IMR-90 (cell line): Measurements from ENCODE around the gene CRLF1. TPM values are rescaled to one million over a fixed set of nuclear protein-coding genes. Genes with fewer than 3 reads are reported as not detected.
A peak's percentile ranks its signal among the peaks of the same experiment; 100 is the strongest.

Experiments used
- ATAC-seq: fragments of 200-7000 bp; cut with Tn5 transposase; 2 replicates; pipeline ENCODE4 v1.9.1; 2020; ENCODE audit warnings: low read depth, mild to moderate bottlenecking, moderate library complexity
- BruUV-seq: library from RNA; stranded (reverse); fragments of 400-500 nt; replicated peaks from 2 replicates; lab custom pipeline; 2021; lab: Mats Ljungman, UMichigan
- CTCF ChIA-PET: fragments of 300-600 bp; formaldehyde crosslinking; extraction: SDS; loops from one replicate; lab custom pipeline; 2021; ENCODE audit warnings: antibody characterized with exemption; lab: Yijun Ruan, JAX
- POLR2A ChIA-PET: fragments of 300-600 bp; sonication (Branson Sonifier 250); formaldehyde crosslinking; loops from one replicate; lab custom pipeline; 2022; ENCODE audit warnings: antibody characterized with exemption; ENCODE audit not compliant: unreplicated experiment; lab: Charles Lee
- DNase-seq: peaks from one replicate; pipeline ENCODE4 v3.0.0; 2013
- H2AFZ ChIP-seq: replicated peaks from 2 replicates; pipeline ENCODE3; 2013; ENCODE audit warnings: low read length, mild to moderate bottlenecking; ENCODE audit not compliant: poor library complexity
- H2AK5ac ChIP-seq: 2 replicates; pipeline ENCODE4 v1.6.1; 2013; ENCODE audit warnings: low read depth, low read length, inconsistent platforms
- H2AK9ac ChIP-seq: replicated peaks from 2 replicates; pipeline ENCODE3; 2013; ENCODE audit warnings: mild to moderate bottlenecking, low read depth, low read length, moderate library complexity; ENCODE audit not compliant: poor library complexity
- H2BK120ac ChIP-seq: 2 replicates; pipeline ENCODE4 v1.6.1; 2013; ENCODE audit warnings: low read depth, low read length, inconsistent platforms
- H2BK15ac ChIP-seq: 3 replicates; pipeline ENCODE4 v1.6.1; 2013; ENCODE audit warnings: low read depth, low read length, inconsistent platforms
- H2BK20ac ChIP-seq: 2 replicates; pipeline ENCODE4 v1.6.1; 2013; ENCODE audit warnings: low read depth, mild to moderate bottlenecking, inconsistent platforms, low read length, moderate library complexity
- H2BK5ac ChIP-seq: 2 replicates; pipeline ENCODE4 v1.6.1; 2013; ENCODE audit warnings: mild to moderate bottlenecking, low read depth, low read length, inconsistent platforms; ENCODE audit not compliant: poor library complexity, severe bottlenecking
- H3K14ac ChIP-seq: replicated peaks from 2 replicates; pipeline ENCODE4 v1.6.1; 2013; ENCODE audit warnings: low read depth, low read length, inconsistent platforms
- H3K18ac ChIP-seq: 2 replicates; pipeline ENCODE4 v1.6.1; 2013; ENCODE audit warnings: low read depth, low read length, control low read depth
- H3K23ac ChIP-seq: 2 replicates; pipeline ENCODE4 v1.6.1; 2013; ENCODE audit warnings: low read depth, low read length, inconsistent platforms
- H3K27ac ChIP-seq: 2 replicates; pipeline ENCODE4 v1.5.1; 2013; ENCODE audit warnings: mild to moderate bottlenecking, control low read depth, low read length; ENCODE audit not compliant: insufficient read depth
- H3K27me3 ChIP-seq: 2 replicates; pipeline ENCODE4 v1.6.1; 2013; ENCODE audit warnings: low read length; ENCODE audit not compliant: control insufficient read depth, insufficient read depth
- H3K36me3 ChIP-seq: 2 replicates; pipeline ENCODE4 v1.6.1; 2013; ENCODE audit warnings: low read length, mixed read lengths; ENCODE audit not compliant: control insufficient read depth, insufficient read depth
- H3K4ac ChIP-seq: 2 replicates; pipeline ENCODE4 v1.6.1; 2013; ENCODE audit warnings: low read depth, low read length, inconsistent platforms
- H3K4me1 ChIP-seq: 2 replicates; pipeline ENCODE4 v1.6.1; 2013; ENCODE audit warnings: low read length, mixed read lengths; ENCODE audit not compliant: control insufficient read depth, insufficient read depth
- H3K4me2 ChIP-seq: 2 replicates; pipeline ENCODE4 v1.6.1; 2013; ENCODE audit warnings: low read depth, mild to moderate bottlenecking, control low read depth, low read length, moderate library complexity
- H3K4me3 ChIP-seq: 2 replicates; pipeline ENCODE4 v1.5.1; 2013; ENCODE audit warnings: low read depth, mild to moderate bottlenecking, control low read depth, low read length, moderate library complexity; ENCODE audit not compliant: insufficient read depth
- H3K56ac ChIP-seq: 2 replicates; pipeline ENCODE4 v1.6.1; 2013; ENCODE audit warnings: low read length, inconsistent platforms; ENCODE audit not compliant: insufficient read depth; ENCODE audit errors: extremely low read depth
- H3K79me1 ChIP-seq, 2 experiments: 2 replicates each; pipeline ENCODE4 v1.6.1; 2013; ENCODE audit warnings: low read length in 2 of 2, inconsistent platforms in 1 of 2, low read depth in 1 of 2
- H3K9ac ChIP-seq: 2 replicates; pipeline ENCODE4 v1.6.1; 2013; ENCODE audit warnings: low read depth, low read length, control low read depth
- H3K9me1 ChIP-seq: 2 replicates; pipeline ENCODE4 v1.6.1; 2013; ENCODE audit warnings: low read length, inconsistent platforms; ENCODE audit not compliant: insufficient read depth
- H3K9me3 ChIP-seq: 2 replicates; pipeline ENCODE4 v1.6.1; 2013; ENCODE audit warnings: low read length; ENCODE audit not compliant: control insufficient read depth, insufficient read depth
- H4K20me1 ChIP-seq: 2 replicates; pipeline ENCODE4 v1.6.1; 2013; ENCODE audit warnings: low read length, inconsistent platforms; ENCODE audit not compliant: insufficient read depth
- H4K5ac ChIP-seq: 2 replicates; pipeline ENCODE4 v1.6.1; 2013; ENCODE audit warnings: mild to moderate bottlenecking, low read depth, low read length, control low read depth
- H4K8ac ChIP-seq, 2 experiments: 2 replicates each; pipeline ENCODE4 v1.6.1; 2013; ENCODE audit warnings: low read depth in 2 of 2, low read length in 2 of 2, control low read depth in 1 of 2, inconsistent platforms in 1 of 2
- H4K91ac ChIP-seq: 2 replicates; pipeline ENCODE4 v1.6.1; 2013; ENCODE audit warnings: low read depth, low read length, inconsistent platforms; ENCODE audit not compliant: insufficient read depth
- BHLHE40 ChIP-seq: fragments of 150-350 bp; IDR thresholded peaks from 2 replicates; pipeline ENCODE4 v1.6.1; 2016; ENCODE audit warnings: mild to moderate bottlenecking, low read depth, low read length
- CEBPB ChIP-seq: IDR thresholded peaks from 2 replicates; pipeline ENCODE4 v1.6.1; 2012; ENCODE audit warnings: low read depth, low read length, improper control_type of control experiment
- MAZ ChIP-seq: IDR thresholded peaks from 2 replicates; pipeline ENCODE4 v1.6.1; 2012; ENCODE audit warnings: low read depth, mild to moderate bottlenecking, low read length, improper control_type of control experiment, moderate library complexity, borderline replicate concordance
- MXI1 ChIP-seq: IDR thresholded peaks from 2 replicates; pipeline ENCODE4 v1.6.1; 2012; ENCODE audit warnings: low read depth, mild to moderate bottlenecking, low read length, moderate library complexity, borderline replicate concordance
- POLR2A ChIP-seq: IDR thresholded peaks from 2 replicates; pipeline ENCODE4 v1.6.1; 2012; ENCODE audit warnings: mild to moderate bottlenecking, low read depth, low read length
- RCOR1 ChIP-seq: IDR thresholded peaks from 2 replicates; pipeline ENCODE4 v1.6.1; 2012; ENCODE audit warnings: mild to moderate bottlenecking, low read length, improper control_type of control experiment; ENCODE audit not compliant: insufficient replicate concordance
- RFX5 ChIP-seq: IDR thresholded peaks from 2 replicates; pipeline ENCODE4 v1.8.0; 2012; ENCODE audit warnings: low read depth, mild to moderate bottlenecking, low read length, moderate library complexity
- SMC3 ChIP-seq: fragments of 150-350 bp; IDR thresholded peaks from 2 replicates; pipeline ENCODE4 v1.6.1; 2016; ENCODE audit warnings: low read depth, mild to moderate bottlenecking, antibody characterized with exemption, low read length, moderate library complexity
- USF2 ChIP-seq: fragments of 150-350 bp; IDR thresholded peaks from 2 replicates; pipeline ENCODE4 v1.6.1; 2017; ENCODE audit warnings: mild to moderate bottlenecking, antibody characterized with exemption, low read length, low read depth
- WGBS, 2 experiments: methylation state at CpG; one replicate each; pipeline versions ENCODE4 v1.1.5 to v1.1.7; 2013; ENCODE audit warnings: missing lambda C conversion rate in 2 of 2; ENCODE audit not compliant: insufficient read length in 1 of 2; ENCODE audit errors: extremely low coverage in 2 of 2; 5-methylcytosine and 5-hydroxymethylcytosine counted together
- dilution Hi-C: fragments of 300-500 bp; cut with HindIII; formaldehyde crosslinking; loops from one replicate; pipeline ENCODE4 v1.14.3; 2018; ENCODE audit warnings: low sequenced_read_pairs; ENCODE audit not compliant: unreplicated experiment
- in situ Hi-C: fragments of 300-500 bp; cut with MboI; formaldehyde crosslinking; loops from 3 replicates; pipeline ENCODE4 v1.14.3; 2019; ENCODE audit warnings: low sequenced_read_pairs, inconsistent platforms, mixed read lengths
- intact Hi-C: fragments of 100-400 bp; cut with micrococcal nuclease; formaldehyde crosslinking; loops from 2 replicates; pipeline ENCODE4 v1.10.0; 2022
- polyA plus RNA-seq, 3 experiments: library from polyadenylated mRNA; depleted of rRNA; stranded (reverse); fragments of >200 nt; gene quantifications; 2 replicates each; pipeline ENCODE4 v1.2.3, GENCODE V29; 2012; ENCODE audit warnings: low replicate concordance in 1 of 3
- total RNA-seq: library from RNA; depleted of rRNA; stranded (reverse); fragments of >200 nt; gene quantifications from 2 replicates; pipeline ENCODE4 v1.2.3, GENCODE V29; 2012

Gene CRLF1
- total and polyA plus RNA-seq, 2 of the 4 experiments (the other 2 are of a cell fraction): 0.18 to 3.1 TPM

DNA sequence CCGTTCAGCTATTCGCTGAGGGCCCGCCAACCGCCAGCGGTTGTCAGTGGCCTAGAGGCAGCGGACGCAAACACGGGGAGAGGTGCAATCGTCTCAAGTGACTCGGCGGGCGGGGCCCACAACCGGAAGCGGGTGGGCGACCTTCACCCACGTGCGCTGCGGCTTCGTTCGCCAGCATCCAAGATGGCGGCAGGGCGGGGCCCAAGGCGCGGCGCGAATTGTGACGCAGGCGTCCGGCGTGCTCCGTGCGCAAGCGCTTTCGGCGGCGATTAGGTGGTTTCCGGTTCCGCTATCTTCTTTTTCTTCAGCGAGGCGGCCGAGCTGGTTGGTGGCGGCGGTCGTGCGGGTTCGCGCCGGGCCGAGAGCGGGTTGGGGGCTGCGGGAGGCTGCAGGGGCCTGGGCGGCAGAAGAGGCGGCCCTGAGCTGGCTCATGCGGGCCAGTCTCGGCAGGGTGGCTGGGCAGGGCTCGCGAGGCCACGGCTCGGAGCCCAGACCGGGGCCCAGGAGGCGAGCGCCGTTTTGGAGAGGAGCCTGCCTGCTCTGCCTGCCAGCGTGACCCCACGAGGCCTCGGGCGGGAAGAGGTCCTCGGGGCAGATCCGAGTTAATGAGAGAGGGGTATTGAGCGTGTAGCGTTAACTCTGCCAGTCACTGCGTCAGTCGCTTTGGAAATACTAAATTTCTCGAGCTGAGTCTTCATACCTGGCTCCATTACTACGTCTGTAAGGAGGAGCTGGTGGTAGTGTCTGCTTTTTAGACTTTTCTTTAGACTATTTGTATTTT lies 34.8 kb downstream of the CRLF1 start, which contains the start of gene UBA52:
TSS of gene UBA52 (plus strand) at position 294 of the 781 bp plus-strand sequence. CDS start 1,444 bp downstream, outside the sequence.
- in situ Hi-C loops: loop anchor here (10.0 kb wide), 1 partner anchor 117 kb away; no protein-coding TSS in a partner anchor
- peak within 1 kb of the TSS; percentile 93 for H3K14ac ChIP-seq
- H3K18ac ChIP-seq: no peak within 1 kb of the TSS
- peaks cover 46% of the 10 kb centered on the region for H4K20me1 ChIP-seq
- H2AK9ac ChIP-seq: peak within 1 kb of the TSS; percentile 98
- peak within 1 kb of the TSS; percentile 36; the same call in 1 of the 2 replicates for H2BK20ac ChIP-seq
- peak within 1 kb of the TSS; percentile 86 for H3K56ac ChIP-seq
- peak within 1 kb of the TSS; percentile 91 for H3K9ac ChIP-seq
- H3K79me1 ChIP-seq: peaks cover 18 to 44% of the 10 kb centered on the region in 2 experiments; a peak in 3 of 4 replicates
- H2AFZ ChIP-seq: peak within 1 kb of the TSS; percentile 95
- H3K23ac ChIP-seq: peak within 1 kb of the TSS; percentile 95
- peaks cover 11% of the 10 kb centered on the region for H3K9me1 ChIP-seq
- TF ChIP-seq RFX5: no peak
- TF ChIP-seq SMC3: peak; percentile 35
- TF ChIP-seq RCOR1: no peak
- peak; percentile 96 for TF ChIP-seq USF2
- peak; percentile 97 for TF ChIP-seq MXI1
- peak; percentile 97 for TF ChIP-seq MAZ
- peak; percentile 88 for TF ChIP-seq BHLHE40
- peak; percentile 73 for TF ChIP-seq CEBPB
- peak; percentile 96 for TF ChIP-seq POLR2A
- peak within 1 kb of the TSS; percentile 94 for H2AK5ac ChIP-seq
- peak within 1 kb of the TSS; percentile 51 for H2BK5ac ChIP-seq
- BruUV-seq: no TSS peak
- 1% methylated on average over 57 of the region's 75 CpGs; no CpG with 5 or more reads in 1 of the 2 experiments for WGBS, 2 experiments
- peak; percentile 96 for DNase-seq
- H2BK120ac ChIP-seq: peak within 1 kb of the TSS; percentile 28; the same call in 1 of the 2 replicates
- H3K27ac ChIP-seq: peak within 1 kb of the TSS; percentile 65
- H4K5ac ChIP-seq: peak within 1 kb of the TSS; percentile 23
- dilution Hi-C loops: no loop called here
- H4K8ac ChIP-seq: peak within 1 kb of the TSS; percentile 71 to 81; a peak in 3 of 4 replicates
- peak; percentile 97 for ATAC-seq
- POLR2A ChIA-PET: interaction anchor here (0.6 to 1.0 kb wide), 4 partner anchors 9 to 215 kb away, joined by 3 to 5 read pairs (median 4); no protein-coding TSS in a partner anchor
- H3K4me2 ChIP-seq: peak within 1 kb of the TSS; percentile 97
- peak within 1 kb of the TSS; percentile 82 for H4K91ac ChIP-seq
- intact Hi-C loops: loop anchor here (1.0 to 5.0 kb wide), 3 partner anchors 104 to 276 kb away; no protein-coding TSS in a partner anchor
- H3K27me3 ChIP-seq: no peaks in the 10 kb centered on the region
- peak within 1 kb of the TSS; percentile 49; the same call in 1 of the 3 replicates for H2BK15ac ChIP-seq
- H3K4ac ChIP-seq: peak within 1 kb of the TSS; percentile 84
- H3K4me3 ChIP-seq: peak within 1 kb of the TSS; percentile 85
- CTCF ChIA-PET: interaction anchor here (1.5 kb wide), 1 partner anchor 118 kb away, joined by 3 read pairs; no protein-coding TSS in a partner anchor
- no peaks in the 10 kb centered on the region for H3K9me3 ChIP-seq
- H3K36me3 ChIP-seq: peaks cover 52% of the 10 kb centered on the region
- H3K4me1 ChIP-seq: peaks cover 10% of the 10 kb centered on the region
